Erythroblast (primary cell): ENCODE results near the gene PHRF1.

Source experiments
- DNase-seq, 2 experiments: peaks; one replicate each; lab custom pipeline; 2025; lab: John Stamatoyannopoulos, UW
- GATA1 ChIP-seq: IDR thresholded peaks from 2 replicates; pipeline ENCODE4 v1.6.1; 2011; ENCODE audit warnings: low read depth, mild to moderate bottlenecking, control low read depth, low read length, moderate library complexity
- POLR2A ChIP-seq: IDR thresholded peaks from 2 replicates; pipeline ENCODE4 v1.6.1; 2011; ENCODE audit warnings: mild to moderate bottlenecking, low read length

Gene PHRF1

GRCh38 chr11:533586-534395, 42.5 kb upstream of the PHRF1 start:
- no peak for TF ChIP-seq POLR2A
- TF ChIP-seq GATA1, result no peak
- no peak for DNase-seq

- DNase-seq, result no peak
- TF ChIP-seq POLR2A, result no peak
- no peak for TF ChIP-seq GATA1
These were observed 41.7 kb upstream of the PHRF1 start for GRCh38 chr11:534396-535209.

- no peak for TF ChIP-seq GATA1
- no peak for TF ChIP-seq POLR2A
- no peak for DNase-seq
These were observed 41.1 kb upstream of the PHRF1 start for GRCh38 chr11:535210-535518.

GRCh38 chr11:535519-536454, 40.5 kb upstream of the PHRF1 start, which contains the start of gene HRAS:
Gene HRAS, minus strand, starts transcription at chr11:535576.
- no peak for TF ChIP-seq GATA1
- peak; percentile 59 for TF ChIP-seq POLR2A
- peak; percentile 97 to 99 for DNase-seq

GRCh38 chr11:536841-537621, 39.2 kb upstream of the PHRF1 start, which contains the start of gene LRRC56:
Gene LRRC56, plus strand, starts transcription at chr11:537527. Its CDS starts 3,158 bp downstream, at chr11:540685.
- DNase-seq, result peak; percentile 86 to 87
- peak; percentile 8 for TF ChIP-seq POLR2A
- TF ChIP-seq GATA1, result no peak

GRCh38 chr11:537622-538430, 38.4 kb upstream of the PHRF1 start:
- TF ChIP-seq POLR2A (peak; percentile 13), GATA1 (no peak)
- no peak for DNase-seq

- no peak for TF ChIP-seq POLR2A
- TF ChIP-seq GATA1, result no peak
- DNase-seq, result no peak
These were observed 37.7 kb upstream of the PHRF1 start for GRCh38 chr11:538431-539051.

GRCh38 chr11:539971-540481, 36.2 kb upstream of the PHRF1 start:
- no peak for DNase-seq
- no peak for TF ChIP-seq POLR2A
- no peak for TF ChIP-seq GATA1

- TF ChIP-seq GATA1 (no peak), POLR2A (no peak)
- DNase-seq, result no peak
These were observed 35.5 kb upstream of the PHRF1 start for GRCh38 chr11:540583-541432.

GRCh38 chr11:541433-541885, 34.8 kb upstream of the PHRF1 start:
- no peak for DNase-seq
- TF ChIP-seq POLR2A (no peak), GATA1 (no peak)
